Right lobe of liver (tissue), 4 donors: ENCODE results near the gene HYI.

Experiments used
- POLR2A ChIP-seq: fragments of 450-650 bp; IDR thresholded peaks from one replicate; pipeline ENCODE4 v1.6.1; 2017; ENCODE audit warnings: antibody characterized with exemption, mild to moderate bottlenecking
- TF ChIP-seq, protein P1 (sequence below), 4 donors: fragments of 200-600 bp in 3 of 4; fragments of 450-650 bp in 1 of 4; IDR thresholded peaks; one replicate each; pipeline versions ENCODE4 v1.5.1 to v1.8.0; 2016 to 2022; ENCODE audit warnings: antibody characterized with exemption in 4 of 4, mild to moderate bottlenecking in 2 of 4
- donor health status: DM: no; HTN: no; CAD: no.
- donor health status: DM: no; HTN: no; CAD: no.
- donor health status: DM: no; HTN: yes; CAD: no.

DNA sequence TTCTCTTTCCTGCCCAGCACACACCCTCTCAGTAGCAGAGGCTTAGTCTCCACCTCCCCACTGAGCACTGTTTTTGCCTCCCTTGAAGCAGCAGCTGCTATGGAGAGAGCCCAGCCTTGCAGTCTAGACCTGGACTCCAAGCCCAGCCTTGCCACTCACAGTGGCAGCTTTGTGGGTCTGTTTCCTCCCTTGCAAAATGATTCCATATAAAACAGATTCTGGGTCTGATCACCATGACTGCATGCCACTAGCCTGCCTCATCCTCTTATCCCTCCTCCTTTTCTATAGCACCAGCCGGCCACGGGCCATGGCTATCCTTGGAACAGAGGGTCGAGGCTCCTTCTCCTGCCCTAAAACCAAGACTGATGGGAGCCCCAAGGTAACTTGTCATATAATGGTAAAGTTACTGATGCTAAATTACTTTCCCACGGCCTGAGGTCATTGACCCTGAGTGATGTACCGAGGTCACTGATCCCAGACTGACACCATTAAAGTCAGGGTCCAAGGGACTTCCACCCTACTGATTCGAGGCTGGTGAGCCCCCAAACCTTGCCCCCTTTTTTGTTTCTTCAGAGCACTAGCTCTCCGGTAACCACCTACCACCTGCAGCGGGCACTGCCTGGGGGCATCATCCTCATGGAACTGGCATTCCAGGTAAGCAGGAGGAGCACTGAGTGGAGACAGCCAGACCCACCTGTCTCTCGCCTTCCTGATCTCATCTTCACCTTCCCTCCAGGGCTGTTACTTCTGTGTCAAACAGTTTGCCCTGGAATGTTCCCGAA is 7.9 kb downstream of the HYI start:
- TF ChIP-seq, protein P1, sequence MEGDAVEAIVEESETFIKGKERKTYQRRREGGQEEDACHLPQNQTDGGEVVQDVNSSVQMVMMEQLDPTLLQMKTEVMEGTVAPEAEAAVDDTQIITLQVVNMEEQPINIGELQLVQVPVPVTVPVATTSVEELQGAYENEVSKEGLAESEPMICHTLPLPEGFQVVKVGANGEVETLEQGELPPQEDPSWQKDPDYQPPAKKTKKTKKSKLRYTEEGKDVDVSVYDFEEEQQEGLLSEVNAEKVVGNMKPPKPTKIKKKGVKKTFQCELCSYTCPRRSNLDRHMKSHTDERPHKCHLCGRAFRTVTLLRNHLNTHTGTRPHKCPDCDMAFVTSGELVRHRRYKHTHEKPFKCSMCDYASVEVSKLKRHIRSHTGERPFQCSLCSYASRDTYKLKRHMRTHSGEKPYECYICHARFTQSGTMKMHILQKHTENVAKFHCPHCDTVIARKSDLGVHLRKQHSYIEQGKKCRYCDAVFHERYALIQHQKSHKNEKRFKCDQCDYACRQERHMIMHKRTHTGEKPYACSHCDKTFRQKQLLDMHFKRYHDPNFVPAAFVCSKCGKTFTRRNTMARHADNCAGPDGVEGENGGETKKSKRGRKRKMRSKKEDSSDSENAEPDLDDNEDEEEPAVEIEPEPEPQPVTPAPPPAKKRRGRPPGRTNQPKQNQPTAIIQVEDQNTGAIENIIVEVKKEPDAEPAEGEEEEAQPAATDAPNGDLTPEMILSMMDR (IDR thresholded peaks at IDR 0.05) = no peak
- no peak for TF ChIP-seq POLR2A
